Nephron progenitor cell (in vitro differentiated cells): ENCODE data around the gene ITSN1.

ENCODE experiments used
- DNase-seq: peaks from one replicate; pipeline ENCODE4 v3.0.0; 2021
- H3K27ac Mint-ChIP-seq: 2 replicates; pipeline ENCODE4 v1.8.0; 2021; ENCODE audit warnings: mild to moderate bottlenecking, moderate library complexity, mixed read lengths
- H3K27me3 Mint-ChIP-seq: 2 replicates; pipeline ENCODE4 v1.8.0; 2021; ENCODE audit warnings: mild to moderate bottlenecking, low read depth, mixed read lengths; ENCODE audit not compliant: poor library complexity
- H3K36me3 Mint-ChIP-seq: 2 replicates; pipeline ENCODE4 v1.8.0; 2021; ENCODE audit warnings: low read depth, mixed read lengths
- H3K4me1 Mint-ChIP-seq: 2 replicates; pipeline ENCODE4 v1.8.0; 2021; ENCODE audit warnings: mixed read lengths
- H3K4me3 Mint-ChIP-seq: 2 replicates; pipeline ENCODE4 v1.8.0; 2021; ENCODE audit warnings: mild to moderate bottlenecking, moderate library complexity, mixed read lengths
- H3K9me3 Mint-ChIP-seq: 2 replicates; pipeline ENCODE4 v1.8.0; 2021; ENCODE audit warnings: mild to moderate bottlenecking, moderate library complexity, mixed read lengths
- CTCF ChIP-seq: fragments of 200-600 bp; sonication (generic); IDR thresholded peaks from 2 replicates; pipeline ENCODE4 v1.5.0; 2021; ENCODE audit warnings: antibody characterized with exemption

The ITSN1 gene

GRCh38 chr21:33939226-33939625 lies 296.9 kb downstream of the ITSN1 start:
- no peak overlapping the region for H3K27ac Mint-ChIP-seq
- H3K27me3 Mint-ChIP-seq = peaks cover 8% of the 10 kb centered on the region
- no peak overlapping the region for H3K4me3 Mint-ChIP-seq
- no peak for TF ChIP-seq CTCF
- H3K9me3 Mint-ChIP-seq = peaks cover 36% of the 10 kb centered on the region
- no peak for DNase-seq
- peaks cover 55% of the 10 kb centered on the region for H3K36me3 Mint-ChIP-seq
- H3K4me1 Mint-ChIP-seq = peaks cover 9% of the 10 kb centered on the region

GRCh38 chr21:33940164-33940880 lies 298.0 kb downstream of the ITSN1 start:
- H3K4me1 Mint-ChIP-seq = peaks cover 9% of the 10 kb centered on the region
- H3K9me3 Mint-ChIP-seq = peaks cover 40% of the 10 kb centered on the region
- peaks cover 58% of the 10 kb centered on the region for H3K36me3 Mint-ChIP-seq
- no peak overlapping the region for H3K4me3 Mint-ChIP-seq
- peak overlapping the region; percentile 7 for H3K27ac Mint-ChIP-seq
- peaks cover 8% of the 10 kb centered on the region for H3K27me3 Mint-ChIP-seq
- TF ChIP-seq CTCF = no peak
- no peak for DNase-seq

GRCh38 chr21:33940881-33941245 lies 298.6 kb downstream of the ITSN1 start:
- H3K27ac Mint-ChIP-seq = no peak overlapping the region
- H3K4me1 Mint-ChIP-seq = peaks cover 9% of the 10 kb centered on the region
- peaks cover 54% of the 10 kb centered on the region for H3K36me3 Mint-ChIP-seq
- no peak for TF ChIP-seq CTCF
- no peak overlapping the region for H3K4me3 Mint-ChIP-seq
- DNase-seq = no peak
- H3K9me3 Mint-ChIP-seq = peaks cover 40% of the 10 kb centered on the region
- peaks cover 8% of the 10 kb centered on the region for H3K27me3 Mint-ChIP-seq

- peaks cover 19% of the 10 kb centered on the region for H3K4me1 Mint-ChIP-seq
- no peak overlapping the region for H3K4me3 Mint-ChIP-seq
- no peak overlapping the region for H3K27ac Mint-ChIP-seq
- H3K36me3 Mint-ChIP-seq = peaks cover 65% of the 10 kb centered on the region
- no peak for TF ChIP-seq CTCF
- DNase-seq = no peak
- peaks cover 40% of the 10 kb centered on the region for H3K9me3 Mint-ChIP-seq
- H3K27me3 Mint-ChIP-seq = peaks cover 8% of the 10 kb centered on the region
Observed at GRCh38 chr21:33942426-33942825, 300.1 kb downstream of the ITSN1 start.

- no peak for TF ChIP-seq CTCF
- DNase-seq = no peak
- H3K36me3 Mint-ChIP-seq = peaks cover 62% of the 10 kb centered on the region
- no peak overlapping the region for H3K4me3 Mint-ChIP-seq
- no peak overlapping the region for H3K27ac Mint-ChIP-seq
- H3K27me3 Mint-ChIP-seq = peaks cover 8% of the 10 kb centered on the region
- H3K4me1 Mint-ChIP-seq = peaks cover 28% of the 10 kb centered on the region
- H3K9me3 Mint-ChIP-seq = peaks cover 37% of the 10 kb centered on the region
Observed at GRCh38 chr21:33943293-33943692, 301.0 kb downstream of the ITSN1 start.

- H3K4me3 Mint-ChIP-seq = no peak overlapping the region
- no peak overlapping the region for H3K27ac Mint-ChIP-seq
- peaks cover 37% of the 10 kb centered on the region for H3K4me1 Mint-ChIP-seq
- H3K27me3 Mint-ChIP-seq = peaks cover 8% of the 10 kb centered on the region
- peaks cover 52% of the 10 kb centered on the region for H3K36me3 Mint-ChIP-seq
- H3K9me3 Mint-ChIP-seq = peaks cover 28% of the 10 kb centered on the region
- no peak for DNase-seq
- no peak for TF ChIP-seq CTCF
Observed at GRCh38 chr21:33944185-33944763, 302.0 kb downstream of the ITSN1 start.
